IMR-90 (cell line): ENCODE data around the gene PARL. TPM values are rescaled to one million over a fixed set of nuclear protein-coding genes. Genes with fewer than 3 reads are reported as not detected.

Experiments used
- ATAC-seq: fragments of 200-7000 bp; cut with Tn5 transposase; 2 replicates; pipeline ENCODE4 v1.9.1; 2020; ENCODE audit warnings: low read depth, mild to moderate bottlenecking, moderate library complexity
- BruUV-seq: library from RNA; stranded (reverse); fragments of 400-500 nt; replicated peaks from 2 replicates; lab custom pipeline; 2021; lab: Mats Ljungman, UMichigan
- CTCF ChIA-PET: fragments of 300-600 bp; formaldehyde crosslinking; extraction: SDS; loops from one replicate; lab custom pipeline; 2021; ENCODE audit warnings: antibody characterized with exemption; lab: Yijun Ruan, JAX
- POLR2A ChIA-PET: fragments of 300-600 bp; sonication (Branson Sonifier 250); formaldehyde crosslinking; loops from one replicate; lab custom pipeline; 2022; ENCODE audit warnings: antibody characterized with exemption; ENCODE audit not compliant: unreplicated experiment; lab: Charles Lee
- DNase-seq: peaks from one replicate; pipeline ENCODE4 v3.0.0; 2013
- H2AFZ ChIP-seq: replicated peaks from 2 replicates; pipeline ENCODE3; 2013; ENCODE audit warnings: low read length, mild to moderate bottlenecking; ENCODE audit not compliant: poor library complexity
- H2AK5ac ChIP-seq: 2 replicates; pipeline ENCODE4 v1.6.1; 2013; ENCODE audit warnings: low read depth, low read length, inconsistent platforms
- H2AK9ac ChIP-seq: replicated peaks from 2 replicates; pipeline ENCODE3; 2013; ENCODE audit warnings: mild to moderate bottlenecking, low read depth, low read length, moderate library complexity; ENCODE audit not compliant: poor library complexity
- H2BK120ac ChIP-seq: 2 replicates; pipeline ENCODE4 v1.6.1; 2013; ENCODE audit warnings: low read depth, low read length, inconsistent platforms
- H2BK15ac ChIP-seq: 3 replicates; pipeline ENCODE4 v1.6.1; 2013; ENCODE audit warnings: low read depth, low read length, inconsistent platforms
- H2BK20ac ChIP-seq: 2 replicates; pipeline ENCODE4 v1.6.1; 2013; ENCODE audit warnings: low read depth, mild to moderate bottlenecking, inconsistent platforms, low read length, moderate library complexity
- H2BK5ac ChIP-seq: 2 replicates; pipeline ENCODE4 v1.6.1; 2013; ENCODE audit warnings: mild to moderate bottlenecking, low read depth, low read length, inconsistent platforms; ENCODE audit not compliant: poor library complexity, severe bottlenecking
- H3K14ac ChIP-seq: replicated peaks from 2 replicates; pipeline ENCODE4 v1.6.1; 2013; ENCODE audit warnings: low read depth, low read length, inconsistent platforms
- H3K18ac ChIP-seq: 2 replicates; pipeline ENCODE4 v1.6.1; 2013; ENCODE audit warnings: low read depth, low read length, control low read depth
- H3K23ac ChIP-seq: 2 replicates; pipeline ENCODE4 v1.6.1; 2013; ENCODE audit warnings: low read depth, low read length, inconsistent platforms
- H3K27ac ChIP-seq: 2 replicates; pipeline ENCODE4 v1.5.1; 2013; ENCODE audit warnings: mild to moderate bottlenecking, control low read depth, low read length; ENCODE audit not compliant: insufficient read depth
- H3K27me3 ChIP-seq: 2 replicates; pipeline ENCODE4 v1.6.1; 2013; ENCODE audit warnings: low read length; ENCODE audit not compliant: control insufficient read depth, insufficient read depth
- H3K36me3 ChIP-seq: 2 replicates; pipeline ENCODE4 v1.6.1; 2013; ENCODE audit warnings: low read length, mixed read lengths; ENCODE audit not compliant: control insufficient read depth, insufficient read depth
- H3K4ac ChIP-seq: 2 replicates; pipeline ENCODE4 v1.6.1; 2013; ENCODE audit warnings: low read depth, low read length, inconsistent platforms
- H3K4me1 ChIP-seq: 2 replicates; pipeline ENCODE4 v1.6.1; 2013; ENCODE audit warnings: low read length, mixed read lengths; ENCODE audit not compliant: control insufficient read depth, insufficient read depth
- H3K4me2 ChIP-seq: 2 replicates; pipeline ENCODE4 v1.6.1; 2013; ENCODE audit warnings: low read depth, mild to moderate bottlenecking, control low read depth, low read length, moderate library complexity
- H3K4me3 ChIP-seq: 2 replicates; pipeline ENCODE4 v1.5.1; 2013; ENCODE audit warnings: low read depth, mild to moderate bottlenecking, control low read depth, low read length, moderate library complexity; ENCODE audit not compliant: insufficient read depth
- H3K56ac ChIP-seq: 2 replicates; pipeline ENCODE4 v1.6.1; 2013; ENCODE audit warnings: low read length, inconsistent platforms; ENCODE audit not compliant: insufficient read depth; ENCODE audit errors: extremely low read depth
- H3K79me1 ChIP-seq, 2 experiments: 2 replicates each; pipeline ENCODE4 v1.6.1; 2013; ENCODE audit warnings: low read length in 2 of 2, inconsistent platforms in 1 of 2, low read depth in 1 of 2
- H3K9ac ChIP-seq: 2 replicates; pipeline ENCODE4 v1.6.1; 2013; ENCODE audit warnings: low read depth, low read length, control low read depth
- H3K9me1 ChIP-seq: 2 replicates; pipeline ENCODE4 v1.6.1; 2013; ENCODE audit warnings: low read length, inconsistent platforms; ENCODE audit not compliant: insufficient read depth
- H3K9me3 ChIP-seq: 2 replicates; pipeline ENCODE4 v1.6.1; 2013; ENCODE audit warnings: low read length; ENCODE audit not compliant: control insufficient read depth, insufficient read depth
- H4K20me1 ChIP-seq: 2 replicates; pipeline ENCODE4 v1.6.1; 2013; ENCODE audit warnings: low read length, inconsistent platforms; ENCODE audit not compliant: insufficient read depth
- H4K5ac ChIP-seq: 2 replicates; pipeline ENCODE4 v1.6.1; 2013; ENCODE audit warnings: mild to moderate bottlenecking, low read depth, low read length, control low read depth
- H4K8ac ChIP-seq, 2 experiments: 2 replicates each; pipeline ENCODE4 v1.6.1; 2013; ENCODE audit warnings: low read depth in 2 of 2, low read length in 2 of 2, control low read depth in 1 of 2, inconsistent platforms in 1 of 2
- H4K91ac ChIP-seq: 2 replicates; pipeline ENCODE4 v1.6.1; 2013; ENCODE audit warnings: low read depth, low read length, inconsistent platforms; ENCODE audit not compliant: insufficient read depth
- RAD21 ChIP-seq: IDR thresholded peaks from 2 replicates; pipeline ENCODE4 v1.6.1; 2012; ENCODE audit warnings: low read length, improper control_type of control experiment
- RFX5 ChIP-seq: IDR thresholded peaks from 2 replicates; pipeline ENCODE4 v1.8.0; 2012; ENCODE audit warnings: low read depth, mild to moderate bottlenecking, low read length, moderate library complexity
- WGBS, 2 experiments: methylation state at CpG; one replicate each; pipeline versions ENCODE4 v1.1.5 to v1.1.7; 2013; ENCODE audit warnings: missing lambda C conversion rate in 2 of 2; ENCODE audit not compliant: insufficient read length in 1 of 2; ENCODE audit errors: extremely low coverage in 2 of 2; 5-methylcytosine and 5-hydroxymethylcytosine counted together
- dilution Hi-C: fragments of 300-500 bp; cut with HindIII; formaldehyde crosslinking; loops from one replicate; pipeline ENCODE4 v1.14.3; 2018; ENCODE audit warnings: low sequenced_read_pairs; ENCODE audit not compliant: unreplicated experiment
- in situ Hi-C: fragments of 300-500 bp; cut with MboI; formaldehyde crosslinking; loops from 3 replicates; pipeline ENCODE4 v1.14.3; 2019; ENCODE audit warnings: low sequenced_read_pairs, inconsistent platforms, mixed read lengths
- intact Hi-C: fragments of 100-400 bp; cut with micrococcal nuclease; formaldehyde crosslinking; loops from 2 replicates; pipeline ENCODE4 v1.10.0; 2022
- polyA plus RNA-seq, 3 experiments: library from polyadenylated mRNA; depleted of rRNA; stranded (reverse); fragments of >200 nt; gene quantifications; 2 replicates each; pipeline ENCODE4 v1.2.3, GENCODE V29; 2012; ENCODE audit warnings: low replicate concordance in 1 of 3
- total RNA-seq: library from RNA; depleted of rRNA; stranded (reverse); fragments of >200 nt; gene quantifications from 2 replicates; pipeline ENCODE4 v1.2.3, GENCODE V29; 2012

PARL gene
- total and polyA plus RNA-seq, 2 of the 4 experiments (the other 2 are of a cell fraction), result 35.5 to 42.6 TPM

DNA sequence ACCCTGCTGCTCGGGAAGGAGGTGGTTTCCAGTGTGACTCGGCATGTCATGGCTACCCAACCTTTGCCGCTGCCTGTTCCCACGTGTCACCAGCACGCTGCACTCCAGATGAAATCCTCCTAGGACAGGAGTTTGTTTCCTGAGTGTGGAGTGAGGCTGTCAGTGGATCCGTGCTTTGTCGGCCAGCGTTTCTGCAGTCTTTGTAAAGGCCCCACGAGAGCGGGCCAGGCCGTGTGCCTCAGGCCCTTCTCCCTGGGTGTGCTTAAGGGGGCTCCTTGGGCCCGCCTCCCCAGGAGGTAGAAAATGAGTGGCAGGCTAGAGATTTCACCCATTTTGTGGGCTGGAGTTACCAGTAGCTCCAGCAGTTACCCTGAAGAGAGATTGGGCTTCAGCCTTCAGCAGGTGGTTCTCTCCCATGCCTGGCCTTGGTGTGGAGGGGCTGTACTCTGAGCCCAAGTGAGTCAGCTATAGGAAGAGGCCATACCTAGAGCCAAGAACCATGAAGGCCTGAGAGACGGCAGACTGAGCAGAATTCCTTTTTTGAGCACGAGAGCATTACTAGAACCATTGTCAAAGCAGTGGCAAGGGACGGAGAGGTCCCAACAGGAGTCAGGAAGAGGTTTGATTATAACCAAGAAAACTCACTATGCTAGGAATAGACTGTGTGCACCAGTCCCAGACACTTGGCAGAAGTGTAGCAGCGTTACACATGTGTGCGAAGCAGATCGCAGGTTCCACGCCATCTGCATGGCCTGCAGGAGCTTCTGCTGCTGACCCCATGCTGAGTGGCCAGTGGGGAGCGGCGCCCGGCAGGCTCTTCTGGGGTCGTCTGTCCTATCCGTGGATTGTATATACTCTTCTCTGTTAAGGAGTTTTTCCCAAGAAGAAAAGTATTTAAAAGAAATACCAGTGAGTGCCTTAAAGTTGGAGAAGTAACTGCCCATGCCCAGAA is 73.8 kb downstream of the PARL start (continued):
- no peak for TF ChIP-seq RAD21
- no peak for TF ChIP-seq RFX5

DNA sequence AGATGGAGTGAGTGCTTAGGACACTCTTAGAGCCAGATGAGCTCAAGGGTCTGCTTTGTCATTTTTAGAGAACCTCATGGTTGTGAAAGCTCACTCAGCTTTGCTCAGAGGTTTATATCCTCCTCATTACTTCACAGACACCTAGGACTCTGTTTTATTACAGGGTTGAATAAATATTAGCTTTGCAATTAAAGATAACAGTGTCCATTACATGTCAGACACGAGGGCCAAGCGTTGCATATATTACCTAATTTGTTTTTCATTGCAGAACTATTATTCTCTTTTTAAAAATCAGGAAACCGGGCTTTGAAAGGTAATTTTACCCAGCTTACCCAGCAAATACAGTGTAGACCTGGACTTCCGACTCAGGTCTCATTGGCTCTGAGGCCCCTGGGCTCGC is 75.4 kb downstream of the PARL start:
- BruUV-seq, result no TSS peak
- Histone ChIP-seq H2AFZ (no peak overlapping the region), H2BK20ac (no peak overlapping the region), H3K9me1 (no peaks in the 10 kb centered on the region; the same call in 1 of the 2 replicates), H2AK9ac (no peak overlapping the region), H3K36me3 (peaks cover 64% of the 10 kb centered on the region), H3K27ac (no peak overlapping the region), H3K4me2 (no peak overlapping the region), H3K14ac (no peak overlapping the region), H4K20me1 (no peaks in the 10 kb centered on the region; the same call in 1 of the 2 replicates), H2BK5ac (no peak overlapping the region), H3K4me3 (no peak overlapping the region), H2AK5ac (no peak overlapping the region), H3K4ac (no peak overlapping the region), H4K8ac (no peak overlapping the region), H3K79me1 (peaks cover 0 to under 1% of the 10 kb centered on the region in 2 experiments; a peak in 1 of 4 replicates), H3K23ac (no peak overlapping the region), H3K56ac (no peak overlapping the region), H2BK120ac (no peak overlapping the region), H3K27me3 (no peaks in the 10 kb centered on the region), H3K18ac (no peak overlapping the region), H2BK15ac (no peak overlapping the region), H4K91ac (no peak overlapping the region), H3K9me3 (no peaks in the 10 kb centered on the region), H3K9ac (no peak overlapping the region), H4K5ac (no peak overlapping the region), H3K4me1 (no peaks in the 10 kb centered on the region)
- dilution Hi-C loops (no loop called here), in situ Hi-C loops (no loop called here), intact Hi-C loops (no loop called here)
- 80% methylated on average over 1 of the region's 5 CpGs; no CpG with 5 or more reads in 1 of the 2 experiments for WGBS, 2 experiments
- no peak for ATAC-seq
- POLR2A ChIA-PET, result no interaction called here
- no peak for TF ChIP-seq RFX5
- CTCF ChIA-PET, result interaction anchor here (0.7 kb wide), 1 partner anchor 1765 kb away, joined by 3 read pairs; no protein-coding TSS in a partner anchor
- DNase-seq, result no peak
